Measurements from ENCODE around the gene MOV10L1.

MOV10L1 gene

GRCh38 chr22:50188356-50188755 lies 98.5 kb downstream of the MOV10L1 start:
- DNase-seq (ENCODE audit: low spot score): no peak

- DNase-seq (ENCODE audit: low spot score): no peak
Observed at GRCh38 chr22:50189184-50189848, 99.5 kb downstream of the MOV10L1 start.

- DNase-seq (ENCODE audit: low spot score): no peak
Observed at GRCh38 chr22:50189849-50190181, 100.0 kb downstream of the MOV10L1 start.

- peak; percentile 62 for DNase-seq (ENCODE audit: low spot score)
Observed at GRCh38 chr22:50190182-50190940, 100.6 kb downstream of the MOV10L1 start.

GRCh38 chr22:50190941-50191741 lies 101.3 kb downstream of the MOV10L1 start:
- no peak for DNase-seq (ENCODE audit: low spot score)

GRCh38 chr22:50192436-50193204 lies 102.8 kb downstream of the MOV10L1 start:
- DNase-seq (ENCODE audit: low spot score): no peak

- no peak for DNase-seq (ENCODE audit: low spot score)
Observed at GRCh38 chr22:50193621-50194020, 103.8 kb downstream of the MOV10L1 start.

GRCh38 chr22:50194037-50194805 lies 104.4 kb downstream of the MOV10L1 start:
- no peak for DNase-seq (ENCODE audit: low spot score)

GRCh38 chr22:50196256-50196655 lies 106.5 kb downstream of the MOV10L1 start:
- no peak for DNase-seq (ENCODE audit: low spot score)

- DNase-seq (ENCODE audit: low spot score): no peak
Observed at GRCh38 chr22:50197000-50197800, 107.4 kb downstream of the MOV10L1 start.

- no peak for DNase-seq (ENCODE audit: low spot score)
Observed at GRCh38 chr22:50197856-50198623, 108.2 kb downstream of the MOV10L1 start.

- DNase-seq (ENCODE audit: low spot score): no peak
Observed at GRCh38 chr22:50198624-50199017, 108.8 kb downstream of the MOV10L1 start.

GRCh38 chr22:50199251-50199721 lies 109.5 kb downstream of the MOV10L1 start:
- no peak for DNase-seq (ENCODE audit: low spot score)

GRCh38 chr22:50199829-50200460 lies 110.1 kb downstream of the MOV10L1 start:
- DNase-seq (ENCODE audit: low spot score): no peak

- peak; percentile 66 for DNase-seq (ENCODE audit: low spot score)
Observed at GRCh38 chr22:50200461-50201190, 110.8 kb downstream of the MOV10L1 start, which contains the start of gene SELENOO. Gene SELENOO (plus strand): TSS chr22:50201011. CDS start chr22:50201037, 26 bp downstream.

GRCh38 chr22:50201191-50202129 lies 111.7 kb downstream of the MOV10L1 start:
- DNase-seq (ENCODE audit: low spot score): peak; percentile 9

GRCh38 chr22:50202130-50202666 lies 112.4 kb downstream of the MOV10L1 start:
- DNase-seq (ENCODE audit: low spot score): no peak
